ENCODE measurements around the gene POLK. TPM values are rescaled to one million over a fixed set of nuclear protein-coding genes. Genes with fewer than 3 reads are reported as not detected.

The POLK gene
- total RNA-seq, 1 donor from 2014 or later: 25.7 TPM

DNA sequence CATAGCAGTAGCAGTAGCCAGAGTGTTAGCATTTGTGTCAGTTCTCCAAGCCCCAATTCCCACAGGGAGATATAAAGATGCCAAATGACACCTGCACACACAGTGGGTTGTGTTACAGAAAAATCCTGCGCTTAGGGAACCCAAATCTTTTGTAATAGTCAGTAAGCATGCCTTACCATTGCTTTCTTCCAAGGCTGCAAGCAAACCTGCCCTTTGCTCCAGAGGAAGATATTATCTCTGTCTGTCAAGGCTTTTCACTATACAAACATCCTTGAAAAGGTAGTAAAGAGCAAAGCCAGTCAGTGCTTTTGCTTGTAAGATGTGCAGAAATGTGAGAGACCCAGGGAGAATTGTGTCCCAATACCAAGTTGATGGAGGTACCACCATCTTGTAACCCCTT, 102.5 kb downstream of the POLK start:
- TF ChIP-seq, protein P1, sequence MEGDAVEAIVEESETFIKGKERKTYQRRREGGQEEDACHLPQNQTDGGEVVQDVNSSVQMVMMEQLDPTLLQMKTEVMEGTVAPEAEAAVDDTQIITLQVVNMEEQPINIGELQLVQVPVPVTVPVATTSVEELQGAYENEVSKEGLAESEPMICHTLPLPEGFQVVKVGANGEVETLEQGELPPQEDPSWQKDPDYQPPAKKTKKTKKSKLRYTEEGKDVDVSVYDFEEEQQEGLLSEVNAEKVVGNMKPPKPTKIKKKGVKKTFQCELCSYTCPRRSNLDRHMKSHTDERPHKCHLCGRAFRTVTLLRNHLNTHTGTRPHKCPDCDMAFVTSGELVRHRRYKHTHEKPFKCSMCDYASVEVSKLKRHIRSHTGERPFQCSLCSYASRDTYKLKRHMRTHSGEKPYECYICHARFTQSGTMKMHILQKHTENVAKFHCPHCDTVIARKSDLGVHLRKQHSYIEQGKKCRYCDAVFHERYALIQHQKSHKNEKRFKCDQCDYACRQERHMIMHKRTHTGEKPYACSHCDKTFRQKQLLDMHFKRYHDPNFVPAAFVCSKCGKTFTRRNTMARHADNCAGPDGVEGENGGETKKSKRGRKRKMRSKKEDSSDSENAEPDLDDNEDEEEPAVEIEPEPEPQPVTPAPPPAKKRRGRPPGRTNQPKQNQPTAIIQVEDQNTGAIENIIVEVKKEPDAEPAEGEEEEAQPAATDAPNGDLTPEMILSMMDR (conservative IDR thresholded peaks at IDR 0.05; ENCODE audit: low read depth, low read length): no peak
- DNase-seq (ENCODE audit: low read depth): no peak
- H3K4me3 ChIP-seq (ENCODE audit: low read depth, low read length): no peak overlapping the region

DNA sequence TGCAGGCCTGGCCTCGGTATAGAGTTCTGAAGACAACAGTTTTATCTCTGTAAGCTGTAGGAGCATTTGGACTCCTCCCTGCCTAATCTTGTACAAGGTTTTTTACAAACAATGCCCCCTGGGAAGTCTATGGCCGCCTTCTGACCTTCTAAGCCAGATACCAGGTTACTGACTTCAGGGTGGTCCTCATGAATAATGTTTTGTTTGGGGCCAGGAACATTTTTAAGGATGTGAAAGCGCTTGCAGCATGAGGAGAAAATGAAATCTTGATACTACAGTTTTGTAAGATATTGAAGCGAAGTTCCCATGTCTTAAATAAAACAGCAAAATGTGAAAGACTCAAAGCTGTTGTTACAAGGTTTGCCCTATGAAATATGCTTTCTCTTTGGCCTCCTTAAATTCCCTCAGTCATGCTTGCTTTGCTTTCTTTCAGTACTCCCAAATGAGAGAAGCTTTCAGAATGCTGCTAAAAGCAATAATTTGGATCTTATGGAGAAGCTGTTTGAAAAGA, 104.7 kb downstream of the POLK start:
- DNase-seq (ENCODE audit: low read depth): no peak
- TF ChIP-seq, protein P1 (conservative IDR thresholded peaks at IDR 0.05; ENCODE audit: low read depth, low read length): no peak
- H3K4me3 ChIP-seq (ENCODE audit: low read depth, low read length): no peak overlapping the region

DNA sequence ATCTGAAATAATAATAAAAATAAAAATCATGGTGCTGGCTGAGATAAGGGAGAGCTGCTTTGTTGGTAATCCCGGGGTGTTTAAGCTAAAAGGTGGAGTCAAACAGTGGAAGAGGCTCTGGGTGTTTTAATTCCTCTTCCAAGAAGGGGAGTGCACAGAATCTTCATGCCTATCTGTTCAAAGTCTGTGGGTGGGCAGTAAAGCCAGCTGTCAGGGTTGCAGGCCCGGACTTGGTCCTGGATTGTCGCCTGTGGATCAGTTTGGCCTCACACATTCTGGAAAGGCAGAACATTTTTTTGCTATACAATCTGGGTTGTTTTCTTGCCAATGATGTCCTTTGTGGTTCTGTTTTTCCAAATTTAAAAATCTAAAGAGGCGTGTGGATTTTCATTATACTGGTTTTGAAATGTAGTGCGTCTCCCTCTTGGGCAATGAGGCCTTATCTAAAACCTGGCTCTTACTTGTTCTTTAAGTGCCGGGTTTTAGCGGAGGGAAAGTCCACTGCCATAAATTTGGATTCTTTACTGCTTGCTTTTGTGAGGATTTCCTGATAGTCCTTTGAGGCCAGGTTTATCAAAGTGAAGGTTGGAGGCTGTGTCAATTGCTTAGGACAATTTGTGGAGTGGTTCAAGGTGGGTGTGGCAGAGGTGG, 105.4 kb downstream of the POLK start:
- TF ChIP-seq, protein P1 (conservative IDR thresholded peaks at IDR 0.05; ENCODE audit: low read depth, low read length): no peak
- DNase-seq (ENCODE audit: low read depth): no peak
- H3K4me3 ChIP-seq (ENCODE audit: low read depth, low read length): no peak overlapping the region

DNA sequence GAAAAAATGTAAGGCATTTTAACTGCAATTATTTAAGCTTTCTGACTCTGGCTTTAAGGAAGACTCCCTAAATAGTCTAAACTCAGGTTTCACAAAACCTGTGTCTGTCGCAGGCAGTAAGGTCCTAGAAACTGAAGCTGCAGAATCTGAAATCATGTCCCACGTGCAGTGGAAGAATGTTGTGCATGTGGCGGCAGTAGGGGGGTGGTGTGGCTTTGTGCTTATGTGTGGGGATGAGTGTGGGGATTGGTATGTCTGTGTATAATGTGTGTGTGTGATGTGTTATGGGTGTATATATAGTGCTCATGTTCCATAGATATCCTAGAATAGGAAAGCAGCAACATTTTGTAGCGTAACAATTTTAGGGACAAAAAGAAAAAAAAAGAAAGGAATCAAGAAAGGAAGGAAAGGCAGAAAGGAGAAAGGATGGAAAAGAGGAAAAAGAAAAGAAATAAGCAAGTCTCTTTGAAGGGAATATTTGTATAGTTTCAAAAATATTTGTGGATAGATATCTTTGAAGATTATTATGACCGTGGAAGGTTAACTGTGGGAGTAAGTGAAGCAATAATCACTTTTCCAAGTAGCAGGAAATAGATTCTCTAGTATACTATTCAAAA, 106.2 kb downstream of the POLK start:
- TF ChIP-seq, protein P1 (conservative IDR thresholded peaks at IDR 0.05; ENCODE audit: low read depth, low read length): no peak
- no peak for DNase-seq (ENCODE audit: low read depth)
- H3K4me3 ChIP-seq (ENCODE audit: low read depth, low read length): no peak overlapping the region

DNA sequence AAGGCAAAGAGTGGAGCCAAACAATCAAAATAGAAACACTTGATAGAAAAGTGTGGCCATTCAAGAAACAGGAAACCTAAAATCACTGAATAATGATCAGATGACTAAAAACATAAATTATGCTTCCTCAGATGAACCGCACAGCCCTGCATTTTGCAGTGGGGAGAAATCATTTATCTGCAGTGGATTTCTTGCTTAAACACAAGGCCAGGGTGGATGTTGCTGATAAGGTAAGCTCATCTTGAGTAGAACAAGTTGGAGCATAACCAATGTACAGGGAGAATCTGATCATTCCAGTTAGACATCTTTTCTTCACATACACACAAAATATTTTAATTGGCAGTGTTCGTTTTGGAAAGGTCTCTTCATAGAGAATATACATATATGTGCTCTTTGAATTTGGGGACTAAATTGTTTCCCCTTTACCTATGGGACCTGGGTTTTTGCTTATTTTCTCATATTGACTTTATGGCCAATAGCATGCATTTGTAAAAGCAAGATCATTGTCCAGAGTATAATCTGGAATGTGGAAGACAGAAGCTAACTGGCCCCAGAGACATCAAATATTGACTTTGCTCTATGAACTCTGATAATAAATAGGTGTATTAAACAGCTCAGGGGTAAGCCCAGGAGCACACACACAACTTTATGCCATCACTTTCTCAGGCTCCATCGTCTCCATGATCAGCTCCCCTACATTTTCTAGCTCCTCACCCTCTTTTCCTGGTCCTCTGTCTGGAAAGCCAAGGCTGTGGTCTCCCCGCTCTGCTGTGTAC, 108.7 kb downstream of the POLK start:
- H3K4me3 ChIP-seq (ENCODE audit: low read depth, low read length): no peak overlapping the region
- no peak for DNase-seq (ENCODE audit: low read depth)
- TF ChIP-seq, protein P1 (conservative IDR thresholded peaks at IDR 0.05; ENCODE audit: low read depth, low read length): no peak

DNA sequence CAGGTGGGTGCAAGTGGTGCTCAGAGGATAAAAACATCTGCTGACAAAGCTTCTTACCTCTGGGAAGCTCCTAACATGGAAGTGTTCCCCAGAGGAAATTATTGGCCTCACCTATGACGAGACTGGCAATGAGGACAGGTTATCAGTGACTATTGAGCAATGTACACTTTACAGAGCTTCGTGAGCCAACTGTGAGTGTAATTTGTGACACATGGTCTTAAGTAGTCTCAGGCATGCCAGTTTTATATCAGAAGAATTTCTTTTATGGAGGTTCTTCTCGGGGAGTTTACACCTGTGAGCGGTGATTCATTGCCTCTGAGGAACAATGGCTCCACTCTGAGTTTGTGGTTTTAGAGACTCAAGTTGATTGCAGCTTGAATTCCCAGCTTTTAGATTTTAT, 110.9 kb downstream of the POLK start:
- H3K4me3 ChIP-seq (ENCODE audit: low read depth, low read length): no peak overlapping the region
- no peak for DNase-seq (ENCODE audit: low read depth)
- TF ChIP-seq, protein P1 (conservative IDR thresholded peaks at IDR 0.05; ENCODE audit: low read depth, low read length): no peak

Data from epithelial cell of proximal tubule (primary cell).